Neural cell (in vitro differentiated cells): ENCODE data around the gene PGM1. TPM values are rescaled to one million over a fixed set of nuclear protein-coding genes. Genes with fewer than 3 reads are reported as not detected.

Experiments
- H2AFZ ChIP-seq: fragments of 200-600, 300-800 bp; sonication (generic), shearing (Covaris generic); 2 replicates; pipeline ENCODE4 v1.6.0; 2014; ENCODE audit warnings: low read depth, mild to moderate bottlenecking, antibody characterized with exemption, low read length, moderate library complexity
- H3F3A ChIP-seq: fragments of 200-600 bp; shearing (Covaris generic); 2 replicates; pipeline ENCODE4 v1.6.1; 2016; ENCODE audit warnings: mild to moderate bottlenecking, moderate library complexity, mixed read lengths, antibody characterized with exemption, low read length; ENCODE audit not compliant: insufficient read depth, poor library complexity, severe bottlenecking
- H3K27ac ChIP-seq: fragments of 200-600, 300-800 bp; sonication (generic), shearing (Covaris generic); 2 replicates; pipeline ENCODE4 v1.5.1; 2014; ENCODE audit warnings: mild to moderate bottlenecking, low read length, moderate library complexity
- H3K27me3 ChIP-seq: fragments of 300-800, 200-600 bp; sonication (generic), shearing (Covaris generic); 2 replicates; pipeline ENCODE4 v1.6.0; 2014; ENCODE audit warnings: mild to moderate bottlenecking, low read depth, low read length, moderate library complexity; ENCODE audit not compliant: insufficient read depth
- H3K36me3 ChIP-seq: fragments of 300-800, 200-600 bp; sonication (generic), shearing (Covaris generic); 2 replicates; pipeline ENCODE4 v1.5.1; 2014; ENCODE audit warnings: mild to moderate bottlenecking, antibody characterized with exemption, low read length, moderate library complexity; ENCODE audit not compliant: insufficient read depth
- H3K4me2 ChIP-seq: fragments of 300-800, 200-600 bp; sonication (generic), shearing (Covaris generic); 2 replicates; pipeline ENCODE4 v1.6.0; 2014; ENCODE audit warnings: mild to moderate bottlenecking, low read length
- H3K4me3 ChIP-seq: fragments of 300-800, 200-600 bp; sonication (generic), shearing (Covaris generic); 2 replicates; pipeline ENCODE4 v1.5.1; 2014; ENCODE audit warnings: mild to moderate bottlenecking, low read length, moderate library complexity
- H3K79me2 ChIP-seq: fragments of 200-600 bp; shearing (Covaris generic); replicated peaks from 2 replicates; pipeline ENCODE4 v1.6.0; 2014; ENCODE audit warnings: mild to moderate bottlenecking, low read length, moderate library complexity; ENCODE audit not compliant: insufficient read depth
- H3K9ac ChIP-seq: fragments of 300-800, 200-600 bp; sonication (generic), shearing (Covaris generic); 2 replicates; pipeline ENCODE4 v1.6.1; 2016; ENCODE audit warnings: mild to moderate bottlenecking, low read length, mixed read lengths
- H3K9me2 ChIP-seq: fragments of 200-600 bp; shearing (Covaris generic); 2 replicates; pipeline ENCODE4 v1.6.1; 2016; ENCODE audit warnings: mild to moderate bottlenecking, low read length, mixed read lengths; ENCODE audit not compliant: insufficient read depth
- H3K9me3 ChIP-seq: fragments of 200-600, 300-800 bp; sonication (generic), shearing (Covaris generic); 2 replicates; pipeline ENCODE4 v1.6.1; 2016; ENCODE audit warnings: mild to moderate bottlenecking, mixed run types, low read length, moderate library complexity, mixed read lengths
- H4K20me1 ChIP-seq: fragments of 200-600 bp; shearing (Covaris generic); 2 replicates; pipeline ENCODE4 v1.6.1; 2016; ENCODE audit warnings: mild to moderate bottlenecking, mixed run types; ENCODE audit not compliant: insufficient read depth
- CTCF ChIP-seq: fragments of 450-650 bp; IDR thresholded peaks from 2 replicates; pipeline ENCODE4 v1.5.1; 2014; ENCODE audit warnings: antibody characterized with exemption, mild to moderate bottlenecking, moderate library complexity; ENCODE audit not compliant: poor library complexity, severe bottlenecking
- EP300 ChIP-seq: fragments of 450-650 bp; conservative IDR thresholded peaks from 2 replicates; pipeline ENCODE4 v1.6.1; 2014; ENCODE audit warnings: antibody characterized with exemption, mild to moderate bottlenecking, moderate library complexity; ENCODE audit not compliant: poor library complexity, severe bottlenecking
- EZH2 ChIP-seq: fragments of 200-600, 300-800 bp; shearing (Covaris generic), sonication (generic); IDR thresholded peaks from 2 replicates; pipeline ENCODE4 v1.6.1; 2014; ENCODE audit warnings: antibody characterized with exemption, low read length, borderline replicate concordance, mild to moderate bottlenecking; ENCODE audit not compliant: insufficient read depth, poor library complexity, severe bottlenecking
- MXI1 ChIP-seq: fragments of 450-650 bp; conservative IDR thresholded peaks from 2 replicates; pipeline ENCODE4 v1.6.1; 2014; ENCODE audit warnings: antibody characterized with exemption, mild to moderate bottlenecking; ENCODE audit not compliant: poor library complexity, severe bottlenecking
- POLR2AphosphoS5 ChIP-seq: IDR thresholded peaks from 2 replicates; pipeline ENCODE4 v1.6.1; 2012
- RAD21 ChIP-seq: fragments of 450-650 bp; conservative IDR thresholded peaks from 2 replicates; pipeline ENCODE4 v1.6.1; 2014; ENCODE audit warnings: antibody characterized with exemption, mild to moderate bottlenecking, moderate library complexity
- SMC3 ChIP-seq: fragments of 450-650 bp; conservative IDR thresholded peaks from 2 replicates; pipeline ENCODE4 v1.6.1; 2014; ENCODE audit warnings: antibody characterized with exemption, mild to moderate bottlenecking, moderate library complexity; ENCODE audit not compliant: poor library complexity
- TAF1 ChIP-seq: IDR thresholded peaks from 2 replicates; pipeline ENCODE4 v1.6.1; 2012; ENCODE audit warnings: low read depth
- polyA plus RNA-seq: library from polyadenylated mRNA; depleted of rRNA; stranded (reverse); fragments of >200 nt; gene quantifications from 2 replicates; pipeline ENCODE4 v1.2.3, GENCODE V29; 2014
- TF ChIP-seq, protein P1 (sequence below): IDR thresholded peaks from 2 replicates; pipeline ENCODE4 v1.6.1; 2012; ENCODE audit warnings: borderline replicate concordance

PGM1 gene
- polyA plus RNA-seq, 1 donor from 2014 or later, result 2.9 TPM

DNA sequence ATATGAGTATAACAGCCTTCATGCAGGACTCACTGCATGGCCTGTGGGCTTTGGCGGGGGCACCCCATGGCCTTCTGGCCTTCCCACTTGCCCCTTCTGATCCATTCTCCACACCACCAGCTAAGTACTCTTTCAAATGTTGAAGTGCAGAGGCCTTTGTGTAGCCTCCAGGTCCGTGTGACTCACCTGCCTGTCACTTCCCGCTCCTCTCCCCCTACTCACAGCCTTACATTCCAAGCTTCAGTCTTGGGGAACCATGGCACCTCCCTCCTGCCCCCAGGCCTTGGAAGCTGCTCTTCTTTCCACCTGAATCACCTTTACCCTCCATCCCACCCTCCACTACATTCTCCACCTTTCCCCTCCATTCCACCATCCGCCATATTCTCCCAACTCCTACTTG is 69.6 kb downstream of the PGM1 start:
- Histone ChIP-seq H3K36me3 (no peaks in the 10 kb centered on the region), H3F3A (no peaks in the 10 kb centered on the region), H3K27ac (no peak overlapping the region), H2AFZ (no peak overlapping the region), H3K9ac (no peak overlapping the region), H4K20me1 (no peaks in the 10 kb centered on the region), H3K4me2 (no peak overlapping the region), H3K9me2 (no peaks in the 10 kb centered on the region), H3K9me3 (no peaks in the 10 kb centered on the region), H3K27me3 (no peaks in the 10 kb centered on the region), H3K79me2 (no peaks in the 10 kb centered on the region), H3K4me3 (no peak overlapping the region)
- TF ChIP-seq CTCF (no peak), EZH2 (no peak), SMC3 (no peak), EP300 (no peak), RAD21 (no peak), POLR2AphosphoS5 (no peak), TAF1 (no peak), MXI1 (no peak)
- TF ChIP-seq, protein P1, sequence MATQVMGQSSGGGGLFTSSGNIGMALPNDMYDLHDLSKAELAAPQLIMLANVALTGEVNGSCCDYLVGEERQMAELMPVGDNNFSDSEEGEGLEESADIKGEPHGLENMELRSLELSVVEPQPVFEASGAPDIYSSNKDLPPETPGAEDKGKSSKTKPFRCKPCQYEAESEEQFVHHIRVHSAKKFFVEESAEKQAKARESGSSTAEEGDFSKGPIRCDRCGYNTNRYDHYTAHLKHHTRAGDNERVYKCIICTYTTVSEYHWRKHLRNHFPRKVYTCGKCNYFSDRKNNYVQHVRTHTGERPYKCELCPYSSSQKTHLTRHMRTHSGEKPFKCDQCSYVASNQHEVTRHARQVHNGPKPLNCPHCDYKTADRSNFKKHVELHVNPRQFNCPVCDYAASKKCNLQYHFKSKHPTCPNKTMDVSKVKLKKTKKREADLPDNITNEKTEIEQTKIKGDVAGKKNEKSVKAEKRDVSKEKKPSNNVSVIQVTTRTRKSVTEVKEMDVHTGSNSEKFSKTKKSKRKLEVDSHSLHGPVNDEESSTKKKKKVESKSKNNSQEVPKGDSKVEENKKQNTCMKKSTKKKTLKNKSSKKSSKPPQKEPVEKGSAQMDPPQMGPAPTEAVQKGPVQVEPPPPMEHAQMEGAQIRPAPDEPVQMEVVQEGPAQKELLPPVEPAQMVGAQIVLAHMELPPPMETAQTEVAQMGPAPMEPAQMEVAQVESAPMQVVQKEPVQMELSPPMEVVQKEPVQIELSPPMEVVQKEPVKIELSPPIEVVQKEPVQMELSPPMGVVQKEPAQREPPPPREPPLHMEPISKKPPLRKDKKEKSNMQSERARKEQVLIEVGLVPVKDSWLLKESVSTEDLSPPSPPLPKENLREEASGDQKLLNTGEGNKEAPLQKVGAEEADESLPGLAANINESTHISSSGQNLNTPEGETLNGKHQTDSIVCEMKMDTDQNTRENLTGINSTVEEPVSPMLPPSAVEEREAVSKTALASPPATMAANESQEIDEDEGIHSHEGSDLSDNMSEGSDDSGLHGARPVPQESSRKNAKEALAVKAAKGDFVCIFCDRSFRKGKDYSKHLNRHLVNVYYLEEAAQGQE, result no peak

DNA sequence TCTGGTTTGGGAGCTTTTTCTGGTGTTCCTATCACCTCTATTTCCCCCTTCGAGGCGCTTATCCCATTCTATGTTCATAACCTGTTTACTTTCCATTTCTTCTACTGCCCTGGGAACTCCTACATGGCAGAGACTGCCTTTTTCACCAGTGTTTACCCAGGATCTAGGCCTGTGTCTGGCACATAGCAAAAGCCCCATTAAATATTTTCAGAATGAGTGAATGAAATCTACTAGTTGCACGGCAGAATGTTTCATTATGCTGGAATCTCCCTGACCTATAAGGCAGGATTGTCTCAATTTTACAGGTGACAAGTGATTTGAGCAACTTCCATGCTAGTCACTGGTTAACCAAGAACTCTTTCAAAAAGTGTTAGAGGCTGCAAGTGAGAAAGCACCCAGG is 70.1 kb downstream of the PGM1 start:
- no peak overlapping the region for H3K4me2 ChIP-seq
- H3K79me2 ChIP-seq, result no peaks in the 10 kb centered on the region
- H3K9me3 ChIP-seq, result no peaks in the 10 kb centered on the region
- H3K27me3 ChIP-seq, result no peaks in the 10 kb centered on the region
- no peaks in the 10 kb centered on the region for H3F3A ChIP-seq
- H3K36me3 ChIP-seq, result no peaks in the 10 kb centered on the region
- H4K20me1 ChIP-seq, result no peaks in the 10 kb centered on the region
- H3K9ac ChIP-seq, result no peak overlapping the region
- H3K9me2 ChIP-seq, result no peaks in the 10 kb centered on the region
- H3K27ac ChIP-seq, result no peak overlapping the region
- no peak overlapping the region for H3K4me3 ChIP-seq
- no peak overlapping the region for H2AFZ ChIP-seq
- TF ChIP-seq TAF1 (no peak), CTCF (no peak), EP300 (no peak), POLR2AphosphoS5 (no peak), MXI1 (no peak), RAD21 (no peak)
